Inflammatory macrophage treated with lipopolysaccharide for 4 hours (primary cell): ENCODE results near the gene SMIM13.

Experiments
- DNase-seq: peaks from one replicate; pipeline ENCODE4 v3.0.0-alpha.2; 2020

The SMIM13 gene

GRCh38 chr6:11093626-11094410, at the start of gene SMIM13:
TSS of gene SMIM13 (plus strand) at chr6:11093834. CDS start at chr6:11094314, 480 bp downstream.
- peak; percentile 99 for DNase-seq

- DNase-seq, result peak; percentile 8
These were observed 49.5 kb upstream of the SMIM13 start, which contains the start of gene ELOVL2 for GRCh38 chr6:11043961-11044711. TSS of gene ELOVL2 (minus strand) at chr6:11044305. CDS start at chr6:11044230, 75 bp downstream.

- no peak for DNase-seq
These were observed 48.9 kb upstream of the SMIM13 start for GRCh38 chr6:11044712-11045167.

- DNase-seq, result peak; percentile 58
These were observed 42.9 kb upstream of the SMIM13 start for GRCh38 chr6:11050731-11051130.

GRCh38 chr6:11053307-11053706, 40.3 kb upstream of the SMIM13 start:
- DNase-seq, result no peak

- DNase-seq, result no peak
These were observed 38.9 kb upstream of the SMIM13 start for GRCh38 chr6:11054722-11055121.

GRCh38 chr6:11055127-11055627, 38.5 kb upstream of the SMIM13 start:
- no peak for DNase-seq

- DNase-seq, result no peak
These were observed 36.8 kb upstream of the SMIM13 start for GRCh38 chr6:11056871-11057270.

- DNase-seq, result no peak
These were observed 35.2 kb upstream of the SMIM13 start for GRCh38 chr6:11058406-11058805.

- no peak for DNase-seq
These were observed 31.6 kb upstream of the SMIM13 start for GRCh38 chr6:11062083-11062482.

- DNase-seq, result no peak
These were observed 30.9 kb upstream of the SMIM13 start for GRCh38 chr6:11062715-11063114.

GRCh38 chr6:11064836-11065235, 28.8 kb upstream of the SMIM13 start:
- no peak for DNase-seq

GRCh38 chr6:11065436-11066202, 28.0 kb upstream of the SMIM13 start:
- no peak for DNase-seq

GRCh38 chr6:11066505-11067347, 26.9 kb upstream of the SMIM13 start:
- DNase-seq, result no peak

- no peak for DNase-seq
These were observed 26.3 kb upstream of the SMIM13 start for GRCh38 chr6:11067348-11067747.

GRCh38 chr6:11069760-11070159, 23.9 kb upstream of the SMIM13 start:
- peak; percentile 19 for DNase-seq

GRCh38 chr6:11072101-11072500, 21.5 kb upstream of the SMIM13 start:
- peak; percentile 53 for DNase-seq

GRCh38 chr6:11076540-11076939, 17.1 kb upstream of the SMIM13 start:
- no peak for DNase-seq

GRCh38 chr6:11078266-11078665, 15.4 kb upstream of the SMIM13 start:
- DNase-seq, result no peak

GRCh38 chr6:11080296-11080695, 13.3 kb upstream of the SMIM13 start:
- no peak for DNase-seq

GRCh38 chr6:11083491-11083890, 10.1 kb upstream of the SMIM13 start:
- peak; percentile 28 for DNase-seq

- DNase-seq, result no peak
These were observed 9.7 kb upstream of the SMIM13 start for GRCh38 chr6:11083956-11084355.
